Measurements from ENCODE around the gene MPRIP. TPM values are rescaled to one million over a fixed set of nuclear protein-coding genes. Genes with fewer than 3 reads are reported as not detected.

The MPRIP gene
- total RNA-seq, 4 donors from 2014 or later: 61.5 to 407 (median 103) TPM

DNA sequence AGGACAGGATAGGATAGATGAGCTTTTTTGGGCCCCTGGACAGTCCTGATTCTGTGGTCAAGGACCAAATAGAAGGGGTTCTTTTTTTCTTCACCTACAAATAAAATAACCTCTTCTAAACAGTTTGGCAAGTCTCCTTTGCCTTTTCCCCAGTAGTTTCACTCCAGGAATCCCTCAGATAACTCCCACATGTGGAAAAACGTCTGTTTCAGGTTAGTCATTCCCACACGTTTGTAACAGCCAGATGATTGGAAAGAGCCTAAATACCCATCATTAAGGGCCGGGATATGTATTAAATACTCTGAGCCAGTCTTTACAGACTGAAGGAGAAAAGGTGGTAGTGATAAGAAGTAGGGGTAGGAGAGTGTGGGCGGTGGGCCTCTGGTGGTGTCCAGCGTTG, 105.6 kb downstream of the MPRIP start:
- DNase-seq: no peak
- TF ChIP-seq POLR2A (IDR thresholded peaks at IDR 0.05): no peak
- TF ChIP-seq, protein P1, sequence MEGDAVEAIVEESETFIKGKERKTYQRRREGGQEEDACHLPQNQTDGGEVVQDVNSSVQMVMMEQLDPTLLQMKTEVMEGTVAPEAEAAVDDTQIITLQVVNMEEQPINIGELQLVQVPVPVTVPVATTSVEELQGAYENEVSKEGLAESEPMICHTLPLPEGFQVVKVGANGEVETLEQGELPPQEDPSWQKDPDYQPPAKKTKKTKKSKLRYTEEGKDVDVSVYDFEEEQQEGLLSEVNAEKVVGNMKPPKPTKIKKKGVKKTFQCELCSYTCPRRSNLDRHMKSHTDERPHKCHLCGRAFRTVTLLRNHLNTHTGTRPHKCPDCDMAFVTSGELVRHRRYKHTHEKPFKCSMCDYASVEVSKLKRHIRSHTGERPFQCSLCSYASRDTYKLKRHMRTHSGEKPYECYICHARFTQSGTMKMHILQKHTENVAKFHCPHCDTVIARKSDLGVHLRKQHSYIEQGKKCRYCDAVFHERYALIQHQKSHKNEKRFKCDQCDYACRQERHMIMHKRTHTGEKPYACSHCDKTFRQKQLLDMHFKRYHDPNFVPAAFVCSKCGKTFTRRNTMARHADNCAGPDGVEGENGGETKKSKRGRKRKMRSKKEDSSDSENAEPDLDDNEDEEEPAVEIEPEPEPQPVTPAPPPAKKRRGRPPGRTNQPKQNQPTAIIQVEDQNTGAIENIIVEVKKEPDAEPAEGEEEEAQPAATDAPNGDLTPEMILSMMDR (IDR thresholded peaks at IDR 0.05): no peak
- Histone ChIP-seq H3K27me3 (no peaks in the 10 kb centered on the region), H3K27ac (no peak overlapping the region), H3K9me3 (no peaks in the 10 kb centered on the region), H3K4me3 (no peak overlapping the region), H3K4me1 (no peaks in the 10 kb centered on the region), H3K36me3 (no peaks in the 10 kb centered on the region)
- intact Hi-C loops (cut with DNase I; ENCODE audit: low total_unique reads): no loop called here

DNA sequence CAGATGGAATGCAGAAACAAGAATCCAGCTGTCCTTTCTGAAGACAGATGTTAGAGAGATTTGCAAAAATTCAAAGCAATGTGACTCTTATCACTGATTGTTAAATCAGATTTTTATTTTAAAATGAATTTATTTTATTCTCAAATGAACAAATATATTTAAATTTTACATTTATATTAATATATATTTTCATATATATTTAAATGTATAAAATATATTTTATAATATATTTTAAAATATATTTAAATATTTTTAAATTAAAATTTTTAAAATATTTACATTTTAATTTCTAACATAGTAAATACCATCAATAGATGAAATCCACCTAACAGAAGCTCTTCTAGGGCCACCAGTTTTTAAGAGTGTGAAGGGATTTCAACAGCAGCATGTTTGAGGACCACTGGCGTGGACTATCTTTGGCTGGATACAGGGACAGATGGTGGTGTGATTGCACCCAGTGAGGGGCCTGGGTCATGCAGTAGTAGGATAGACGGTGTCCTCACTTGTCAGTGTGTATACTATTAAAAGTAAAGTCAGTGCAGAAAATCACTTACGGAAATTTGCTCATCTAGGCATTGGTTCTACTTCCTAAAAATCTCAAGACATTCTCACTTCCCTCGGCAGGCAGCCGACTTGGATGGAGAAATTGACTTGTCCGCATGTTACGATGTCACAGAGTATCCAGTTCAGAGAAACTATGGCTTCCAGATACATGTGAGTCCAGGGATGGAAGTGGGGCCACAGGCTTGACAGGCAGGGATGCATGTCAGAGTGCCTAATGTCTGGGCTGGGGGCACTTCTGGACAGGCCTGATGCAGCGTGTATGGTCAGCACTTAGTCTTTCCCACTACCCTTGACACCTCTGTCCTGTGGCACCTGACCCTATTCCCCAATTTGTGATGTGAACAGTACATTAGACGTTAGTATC, 107.5 kb downstream of the MPRIP start:
- no peak overlapping the region for H3K4me3 ChIP-seq
- no peaks in the 10 kb centered on the region for H3K4me1 ChIP-seq
- H3K36me3 ChIP-seq: no peaks in the 10 kb centered on the region
- H3K9me3 ChIP-seq: no peaks in the 10 kb centered on the region
- DNase-seq: no peak
- TF ChIP-seq POLR2A (IDR thresholded peaks at IDR 0.05): no peak
- TF ChIP-seq, protein P1 (IDR thresholded peaks at IDR 0.05): no peak
- intact Hi-C loops (cut with DNase I; ENCODE audit: low total_unique reads): no loop called here
- H3K27ac ChIP-seq: no peak overlapping the region
- H3K27me3 ChIP-seq: no peaks in the 10 kb centered on the region

DNA sequence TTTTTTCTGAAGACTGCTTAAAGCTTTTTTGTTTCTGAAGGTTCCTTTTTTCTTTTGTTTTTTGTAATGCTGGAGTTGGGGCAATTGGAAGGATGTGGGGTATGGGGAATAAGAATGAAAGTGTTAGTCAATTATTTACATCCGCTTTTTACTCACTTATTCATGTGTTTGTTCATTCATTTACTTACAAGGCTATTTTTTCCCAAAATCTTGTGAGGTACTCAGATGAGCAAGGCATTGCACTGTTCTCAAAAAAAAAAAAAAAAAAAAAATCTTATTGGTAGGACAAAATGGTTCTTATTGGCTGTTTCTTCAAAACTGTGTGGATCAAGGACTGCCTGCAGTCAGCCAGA, 108.2 kb downstream of the MPRIP start:
- TF ChIP-seq, protein P1 (IDR thresholded peaks at IDR 0.05): no peak
- no peak for TF ChIP-seq POLR2A (IDR thresholded peaks at IDR 0.05)
- Histone ChIP-seq H3K27me3 (no peaks in the 10 kb centered on the region), H3K9me3 (no peaks in the 10 kb centered on the region), H3K27ac (no peak overlapping the region), H3K4me3 (no peak overlapping the region), H3K36me3 (no peaks in the 10 kb centered on the region), H3K4me1 (no peaks in the 10 kb centered on the region)
- intact Hi-C loops (cut with DNase I; ENCODE audit: low total_unique reads): no loop called here
- DNase-seq: no peak

DNA sequence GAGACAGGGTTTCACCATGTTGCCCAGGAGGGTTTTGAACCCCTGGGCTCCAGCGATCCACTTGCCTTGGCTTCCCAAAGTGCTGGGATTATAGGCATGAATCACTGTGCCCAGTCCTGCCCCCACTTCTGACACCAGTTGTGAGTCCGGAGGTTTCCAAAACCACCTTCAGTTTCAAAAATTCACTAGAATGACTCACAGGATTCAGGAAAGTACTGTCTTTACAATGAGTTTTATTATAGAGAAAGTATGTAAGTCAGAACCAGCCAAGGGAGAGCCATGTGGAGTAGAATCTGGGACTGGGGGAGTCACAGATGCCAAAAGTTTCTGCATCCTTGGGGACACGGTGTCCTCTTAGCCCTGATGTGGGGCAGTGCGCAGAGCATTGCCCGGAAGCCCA, 108.8 kb downstream of the MPRIP start:
- H3K4me3 ChIP-seq: no peak overlapping the region
- H3K36me3 ChIP-seq: no peaks in the 10 kb centered on the region
- intact Hi-C loops (cut with DNase I; ENCODE audit: low total_unique reads): no loop called here
- no peak for DNase-seq
- H3K27ac ChIP-seq: peak overlapping the region; percentile 13 to 19
- no peaks in the 10 kb centered on the region for H3K4me1 ChIP-seq
- no peak for TF ChIP-seq POLR2A (IDR thresholded peaks at IDR 0.05)
- TF ChIP-seq, protein P1 (IDR thresholded peaks at IDR 0.05): no peak
- no peaks in the 10 kb centered on the region for H3K9me3 ChIP-seq
- H3K27me3 ChIP-seq: no peaks in the 10 kb centered on the region

DNA sequence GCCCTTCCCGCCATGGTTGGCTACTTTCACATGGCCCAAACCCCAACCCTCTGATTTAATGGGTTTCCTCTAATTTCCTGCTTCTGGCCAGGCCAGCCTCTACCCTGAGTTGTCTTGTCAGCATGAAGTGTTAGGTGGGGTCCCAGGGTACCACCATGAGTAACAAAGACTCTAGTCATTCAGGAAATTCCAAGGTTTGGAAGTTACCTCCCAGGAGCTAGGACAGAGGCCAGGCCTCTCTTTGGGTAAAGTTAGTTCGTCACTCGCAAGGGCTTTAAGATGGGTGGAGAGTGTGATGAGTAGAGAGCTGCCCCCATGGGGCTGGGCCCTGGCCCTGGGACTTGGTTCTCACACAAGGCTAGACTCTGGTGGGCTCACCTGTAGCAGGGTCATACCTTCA, 109.3 kb downstream of the MPRIP start:
- Histone ChIP-seq H3K4me1 (no peaks in the 10 kb centered on the region), H3K36me3 (no peaks in the 10 kb centered on the region)
- intact Hi-C loops (cut with DNase I; ENCODE audit: low total_unique reads): no loop called here

More for the DNA sequence above, 109.3 kb downstream of the MPRIP start:
- Histone ChIP-seq H3K9me3 (no peaks in the 10 kb centered on the region), H3K27me3 (no peaks in the 10 kb centered on the region), H3K4me3 (no peak overlapping the region), H3K27ac (peak overlapping the region; percentile 13 to 19)
- DNase-seq: no peak
- TF ChIP-seq POLR2A (IDR thresholded peaks at IDR 0.05): no peak
- TF ChIP-seq, protein P1 (IDR thresholded peaks at IDR 0.05): no peak
